NOMO-1 treated with DMSO at 0.1 percent for 48 hours (cell line): Measurements from ENCODE around the gene CPE.

ENCODE experiments used
- DNase-seq: peaks from one replicate; lab custom pipeline; 2025; ENCODE audit not compliant: unreplicated experiment; lab: John Stamatoyannopoulos, UW

The CPE gene

GRCh38 chr4:165505958-165506837 is 127.4 kb downstream of the CPE start:
- no peak for DNase-seq

GRCh38 chr4:165506849-165507248 is 128.0 kb downstream of the CPE start:
- no peak for DNase-seq

GRCh38 chr4:165507381-165507780 is 128.6 kb downstream of the CPE start:
- DNase-seq, result no peak

- no peak for DNase-seq
These were observed 129.7 kb downstream of the CPE start for GRCh38 chr4:165508372-165509120.

- DNase-seq, result no peak
These were observed 133.6 kb downstream of the CPE start for GRCh38 chr4:165512424-165512823.

- DNase-seq, result no peak
These were observed 135.9 kb downstream of the CPE start for GRCh38 chr4:165514739-165515138.

- DNase-seq, result no peak
These were observed 136.4 kb downstream of the CPE start for GRCh38 chr4:165515201-165515600.

GRCh38 chr4:165516281-165516833 is 137.5 kb downstream of the CPE start:
- no peak for DNase-seq

GRCh38 chr4:165517216-165517615 is 138.4 kb downstream of the CPE start:
- DNase-seq, result no peak

GRCh38 chr4:165518024-165518616 is 139.3 kb downstream of the CPE start:
- DNase-seq, result no peak

GRCh38 chr4:165518686-165519085 is 139.9 kb downstream of the CPE start:
- no peak for DNase-seq

GRCh38 chr4:165519591-165519990 is 140.8 kb downstream of the CPE start:
- no peak for DNase-seq

- no peak for DNase-seq
These were observed 141.3 kb downstream of the CPE start for GRCh38 chr4:165520086-165520485.

- no peak for DNase-seq
These were observed 143.2 kb downstream of the CPE start for GRCh38 chr4:165522050-165522449.

- DNase-seq, result no peak
These were observed 145.9 kb downstream of the CPE start for GRCh38 chr4:165524532-165525190.

- no peak for DNase-seq
These were observed 154.2 kb downstream of the CPE start for GRCh38 chr4:165532976-165533375.

- peak; percentile 13 for DNase-seq
These were observed 158.3 kb downstream of the CPE start for GRCh38 chr4:165537028-165537648.

GRCh38 chr4:165539801-165540200 is 161.0 kb downstream of the CPE start:
- DNase-seq, result no peak

- peak; percentile 11 for DNase-seq
These were observed 161.5 kb downstream of the CPE start for GRCh38 chr4:165540206-165540830.

GRCh38 chr4:165541851-165542459 is 163.1 kb downstream of the CPE start:
- DNase-seq, result peak; percentile 55
